Right lobe of liver (tissue), 6 donors: Measurements from ENCODE around the gene STK24. TPM values are rescaled to one million over a fixed set of nuclear protein-coding genes. Genes with fewer than 3 reads are reported as not detected.

ENCODE experiments used
- ATAC-seq, 4 donors: fragments of 200-7000 bp; cut with Tn5 transposase; one replicate each; pipeline ENCODE4 v1.9.1; 2020; ENCODE audit warnings: mild to moderate bottlenecking in 4 of 4, moderate library complexity in 4 of 4
- DNase-seq, 3 donors: peaks; one replicate each; pipeline ENCODE4 v3.0.0-alpha.2; 2020
- H3K27ac ChIP-seq, 3 donors: fragments of 200-600 bp; one replicate each; pipeline ENCODE4 v1.8.0; 2022
- H3K27me3 ChIP-seq, 2 donors: fragments of 200-600 bp; one replicate each; pipeline ENCODE4 v1.8.0; 2022
- H3K36me3 ChIP-seq, 4 donors: fragments of 200-600 bp; sonication (generic) in 1 of 4; one replicate each; pipeline versions ENCODE4 v1.5.1 to v1.8.0; 2017 to 2022; ENCODE audit warnings: control low read depth in 1 of 4
- H3K4me1 ChIP-seq, 4 donors: fragments of 200-600 bp; sonication (generic) in 1 of 4; one replicate each; pipeline versions ENCODE4 v1.5.1 to v1.8.0; 2017 to 2022; ENCODE audit warnings: control low read depth in 1 of 4
- H3K4me3 ChIP-seq, 3 donors: fragments of 200-600 bp; one replicate each; pipeline ENCODE4 v1.8.0; 2022
- H3K9me3 ChIP-seq, 4 donors: fragments of 200-600 bp; sonication (generic) in 1 of 4; one replicate each; pipeline versions ENCODE4 v1.5.1 to v1.8.0; 2017 to 2022; ENCODE audit warnings: control low read depth in 1 of 4
- POLR2A ChIP-seq: fragments of 450-650 bp; IDR thresholded peaks from one replicate; pipeline ENCODE4 v1.6.1; 2017; ENCODE audit warnings: antibody characterized with exemption, mild to moderate bottlenecking
- WGBS: methylation state at CpG from one replicate; pipeline ENCODE4 v1.1.6; 2018; ENCODE audit warnings: low coverage, low lambda C conversion rate; ENCODE audit not compliant: insufficient coverage; ENCODE audit errors: missing lambda C conversion rate; 5-methylcytosine and 5-hydroxymethylcytosine counted together
- intact Hi-C, 2 donors: fragments of 100-400 bp; cut with DNase I; formaldehyde crosslinking; loops; one replicate each; pipeline versions ENCODE4 v1.11.2 to v1.14.1; 2022
- total RNA-seq, 6 experiments: library from RNA; depleted of rRNA in 2 of 6; stranded (reverse); fragments of >200 nt in 2 of 6; fragmentation: NEBNext Ultra II Directional in 3 of 6; extraction: Animal tissue kit (Norgen Biotek cat#: 25700) in 3 of 6; gene quantifications; one replicate each; pipeline versions ENCODE4 v1.1.0 to v1.2.4, GENCODE V29; 2016 to 2023
- TF ChIP-seq, protein P1 (sequence below), 4 donors: fragments of 200-600 bp in 3 of 4; fragments of 450-650 bp in 1 of 4; IDR thresholded peaks; one replicate each; pipeline versions ENCODE4 v1.5.1 to v1.8.0; 2016 to 2022; ENCODE audit warnings: antibody characterized with exemption in 4 of 4, mild to moderate bottlenecking in 2 of 4
- donor health status: DM: no; HTN: yes; CAD: no.
- donor health status: DM: no; HTN: no; CAD: no.
- donor health status: DM: no; HTN: no; CAD: no.
- donor health status: DM: no; HTN: yes; CAD: no.
- donor health status: DM: no; HTN: yes; CAD: no.

STK24 gene
- total RNA-seq, 6 experiments from 2014 or later = 14.8 to 40.8 (median 28.6) TPM

DNA sequence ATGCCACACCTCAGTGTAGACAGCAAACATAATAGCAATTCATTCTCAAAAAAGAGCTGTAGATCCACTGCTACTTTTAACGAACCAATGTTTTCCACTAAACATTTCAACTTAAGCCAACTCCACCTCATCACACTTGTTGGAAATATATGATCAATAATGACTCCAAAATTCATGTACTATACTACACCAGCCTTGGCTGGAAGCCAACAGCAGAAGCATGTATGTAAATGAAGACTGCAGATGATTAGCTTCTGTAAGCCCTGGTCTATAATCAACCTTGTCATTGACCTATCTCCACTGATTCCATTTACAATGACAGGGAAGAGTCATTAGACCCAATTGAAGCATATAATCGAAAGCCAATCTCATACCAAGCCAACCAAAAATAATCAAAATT lies 71.7 kb downstream of the STK24 start:
- TF ChIP-seq POLR2A = no peak
- TF ChIP-seq, protein P1, sequence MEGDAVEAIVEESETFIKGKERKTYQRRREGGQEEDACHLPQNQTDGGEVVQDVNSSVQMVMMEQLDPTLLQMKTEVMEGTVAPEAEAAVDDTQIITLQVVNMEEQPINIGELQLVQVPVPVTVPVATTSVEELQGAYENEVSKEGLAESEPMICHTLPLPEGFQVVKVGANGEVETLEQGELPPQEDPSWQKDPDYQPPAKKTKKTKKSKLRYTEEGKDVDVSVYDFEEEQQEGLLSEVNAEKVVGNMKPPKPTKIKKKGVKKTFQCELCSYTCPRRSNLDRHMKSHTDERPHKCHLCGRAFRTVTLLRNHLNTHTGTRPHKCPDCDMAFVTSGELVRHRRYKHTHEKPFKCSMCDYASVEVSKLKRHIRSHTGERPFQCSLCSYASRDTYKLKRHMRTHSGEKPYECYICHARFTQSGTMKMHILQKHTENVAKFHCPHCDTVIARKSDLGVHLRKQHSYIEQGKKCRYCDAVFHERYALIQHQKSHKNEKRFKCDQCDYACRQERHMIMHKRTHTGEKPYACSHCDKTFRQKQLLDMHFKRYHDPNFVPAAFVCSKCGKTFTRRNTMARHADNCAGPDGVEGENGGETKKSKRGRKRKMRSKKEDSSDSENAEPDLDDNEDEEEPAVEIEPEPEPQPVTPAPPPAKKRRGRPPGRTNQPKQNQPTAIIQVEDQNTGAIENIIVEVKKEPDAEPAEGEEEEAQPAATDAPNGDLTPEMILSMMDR (IDR thresholded peaks at IDR 0.05) = no peak
- H3K4me1 ChIP-seq = peaks cover 3 to 65% (median 35%) of the 10 kb centered on the region in 4 donors
- intact Hi-C loops = no loop called here
- ATAC-seq (no peak), DNase-seq (no peak)
- no peaks in the 10 kb centered on the region for H3K9me3 ChIP-seq
- H3K36me3 ChIP-seq = no peaks in the 10 kb centered on the region
- no peaks in the 10 kb centered on the region for H3K27me3 ChIP-seq
- no peak overlapping the region for H3K27ac ChIP-seq
- H3K4me3 ChIP-seq = no peak overlapping the region
- 100% methylated on average over 2 of the region's 2 CpGs for whole genome bisulfite sequencing

DNA sequence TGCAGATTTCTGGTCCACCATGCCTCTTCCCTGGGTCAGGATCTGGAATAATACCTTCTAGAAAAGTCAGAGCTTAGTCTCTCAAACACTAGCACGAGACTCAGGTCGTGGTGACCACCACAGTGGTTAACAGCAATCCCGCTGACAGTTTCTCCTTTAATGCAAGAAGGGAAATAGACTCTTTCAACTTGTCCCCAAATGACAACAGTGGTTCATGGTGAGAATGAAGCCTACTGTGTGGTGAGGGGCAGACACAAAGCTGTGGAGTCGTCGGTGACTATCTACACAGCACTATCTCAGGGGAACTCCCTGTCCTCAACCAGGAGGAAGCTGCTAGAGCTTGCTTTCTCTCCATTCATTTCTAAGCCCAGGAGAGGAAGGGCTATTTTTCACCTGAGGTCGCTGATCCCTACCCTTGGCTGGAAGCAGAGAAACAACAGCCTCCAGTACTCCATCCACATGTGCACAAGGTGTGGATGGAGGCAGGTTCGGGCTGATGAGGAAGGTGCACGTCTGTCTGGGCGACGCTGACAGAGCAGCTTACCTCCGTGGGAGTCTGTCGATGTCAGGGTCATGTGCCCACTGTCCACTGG lies 72.4 kb downstream of the STK24 start:
- TF ChIP-seq, protein P1 (IDR thresholded peaks at IDR 0.05) = no peak
- no peak for TF ChIP-seq POLR2A
- peaks cover 3 to 65% (median 35%) of the 10 kb centered on the region in 4 donors for H3K4me1 ChIP-seq
- intact Hi-C loops = no loop called here
- H3K9me3 ChIP-seq = no peaks in the 10 kb centered on the region
- DNase-seq (no peak), ATAC-seq (no peak)
- H3K27ac ChIP-seq = peak overlapping the region in 2 of 3 donors; percentile 38 to 85
- no peak overlapping the region for H3K4me3 ChIP-seq
- 35% methylated on average over 3 of the region's 12 CpGs for WGBS
- H3K36me3 ChIP-seq = no peaks in the 10 kb centered on the region
- H3K27me3 ChIP-seq = no peaks in the 10 kb centered on the region

DNA sequence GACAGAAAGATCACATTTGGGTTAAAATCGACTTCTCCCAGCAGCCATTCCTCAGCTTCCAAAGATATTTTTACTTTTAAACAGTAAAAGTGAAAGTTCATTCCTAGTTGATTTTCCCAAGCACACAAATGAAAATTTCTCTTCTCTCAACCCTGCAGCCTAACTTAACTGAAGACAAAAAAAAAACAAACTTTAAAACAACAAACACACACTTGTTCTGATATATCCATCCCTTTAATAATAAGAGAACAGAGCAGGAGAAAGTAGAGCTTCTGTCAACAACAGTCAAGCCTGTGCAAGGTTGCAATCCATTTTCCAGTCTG lies 72.9 kb downstream of the STK24 start:
- no peaks in the 10 kb centered on the region for H3K27me3 ChIP-seq
- H3K9me3 ChIP-seq = no peaks in the 10 kb centered on the region
- no peak overlapping the region for H3K4me3 ChIP-seq
- H3K36me3 ChIP-seq = no peaks in the 10 kb centered on the region
- peaks cover 3 to 65% (median 35%) of the 10 kb centered on the region in 4 donors for H3K4me1 ChIP-seq
- intact Hi-C loops = no loop called here
- ATAC-seq = no peak
- peak overlapping the region; percentile 38 to 85 (median 47) for H3K27ac ChIP-seq
- no peak for DNase-seq
- WGBS = 26% methylated on average over 1 of the region's 1 CpG
- TF ChIP-seq POLR2A = no peak
- TF ChIP-seq, protein P1 (IDR thresholded peaks at IDR 0.05) = no peak

DNA sequence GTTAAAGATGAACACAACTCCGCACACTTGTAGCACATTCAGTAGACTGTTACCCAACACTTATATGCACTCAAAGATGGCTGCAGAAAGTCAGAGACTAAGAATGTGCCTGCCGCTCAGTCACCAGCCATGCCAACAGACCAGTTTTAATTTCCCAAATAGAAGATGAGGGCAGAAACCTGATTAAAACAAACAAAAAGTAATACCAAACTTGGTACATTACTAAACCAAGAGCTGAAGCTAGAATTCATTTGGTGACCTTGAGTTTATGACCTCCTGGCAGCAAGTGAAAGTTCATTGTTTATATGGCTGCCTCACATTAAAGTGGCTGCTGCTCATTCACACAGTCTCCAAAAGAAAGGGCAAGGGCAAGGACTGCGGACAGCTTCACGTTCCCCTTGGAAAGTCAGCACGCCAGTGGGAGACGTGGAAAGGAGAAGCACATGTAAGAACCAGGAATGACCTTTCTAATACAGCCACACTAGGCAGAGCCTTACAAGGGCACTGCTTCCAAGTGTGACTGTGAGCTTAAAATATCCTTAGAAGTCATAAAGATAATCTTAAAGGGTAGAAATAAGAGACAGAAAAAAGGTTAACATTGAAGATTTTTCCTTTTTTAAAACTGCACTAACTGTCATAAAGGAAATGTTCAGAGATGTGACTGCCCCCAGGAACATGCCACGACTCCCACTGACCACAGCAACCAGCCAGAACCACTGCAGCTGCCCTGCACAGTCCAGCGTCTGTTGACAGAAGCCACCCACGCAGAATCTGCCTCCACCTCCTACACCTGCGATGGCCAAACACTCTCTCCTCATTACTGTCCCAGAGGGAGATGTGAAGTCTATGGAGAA lies 73.5 kb downstream of the STK24 start:
- Histone ChIP-seq H3K36me3 (no peaks in the 10 kb centered on the region), H3K27ac (peak overlapping the region; percentile 47 to 85 (median 56)), H3K4me1 (peaks cover 3 to 65% (median 33%) of the 10 kb centered on the region in 4 donors), H3K9me3 (no peaks in the 10 kb centered on the region), H3K4me3 (no peak overlapping the region), H3K27me3 (no peaks in the 10 kb centered on the region)
- intact Hi-C loops = no loop called here
- DNase-seq (peak; percentile 70 to 76 (median 72)), ATAC-seq (peak; percentile 66 to 81 (median 72))
- TF ChIP-seq POLR2A = no peak
- TF ChIP-seq, protein P1 (IDR thresholded peaks at IDR 0.05) = no peak
- 26% methylated on average over 10 of the region's 10 CpGs for WGBS
